Measurements from ENCODE around the gene MRPL37. TPM values are rescaled to one million over a fixed set of nuclear protein-coding genes. Genes with fewer than 3 reads are reported as not detected.

Gene MRPL37
- total and polyA plus RNA-seq, 2 of the 8 experiments (the other 6 are each of a cell fraction or from before 2014, with no cell fraction given): 45.5 to 126 TPM

DNA sequence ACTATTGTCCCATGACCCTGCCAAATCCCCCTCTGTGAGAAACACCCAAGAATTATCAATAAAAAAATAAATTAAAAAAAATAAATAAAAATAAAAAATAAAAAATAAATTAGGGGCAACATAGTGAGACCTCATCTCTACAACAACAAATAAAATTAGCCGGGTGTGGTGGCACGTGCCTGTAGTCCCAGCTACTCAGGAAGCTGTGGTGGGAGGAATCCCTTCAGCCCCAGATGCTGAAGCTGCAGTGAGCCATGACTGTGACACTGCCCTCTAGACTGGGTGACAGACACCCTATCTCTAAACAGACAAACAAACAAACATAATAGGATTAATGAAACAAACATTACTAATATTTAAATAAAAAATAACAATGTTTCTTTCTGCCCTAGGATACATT, 34.3 kb downstream of the MRPL37 start:
- Histone ChIP-seq H3K4me1 (replicated peaks in 1 of 4; ENCODE audit: control insufficient read depth in 3 of 4, insufficient read depth in 4 of 4, low read length in 3 of 4) (peaks cover 0 to 1% (median 0%) of the 10 kb centered on the region in 4 experiments; a peak in 1 of 7 replicates), H4K91ac (replicated peaks; ENCODE audit: insufficient read length, low read length) (no peak overlapping the region), H3K4ac (replicated peaks; ENCODE audit: insufficient read length, low read depth, low read length) (no peak overlapping the region), H2AFZ (ENCODE audit: low read length) (no peak overlapping the region), H3K56ac (replicated peaks; ENCODE audit: insufficient read length, low read depth, low read length) (no peak overlapping the region), H3K4me2 (ENCODE audit: insufficient read depth in 1 of 2, low read depth in 2 of 2, low read length in 2 of 2) (no peak overlapping the region), H2BK15ac (ENCODE audit: low read length) (no peak overlapping the region), H2BK20ac (ENCODE audit: low read length) (no peak overlapping the region), H3K79me1 (ENCODE audit: low read depth, low read length) (no peaks in the 10 kb centered on the region; the same call in 1 of the 2 replicates), H3K9me3 (ENCODE audit: insufficient read depth in 2 of 2, low read depth in 1 of 2, low read length in 1 of 2) (no peaks in the 10 kb centered on the region; a peak in 1 of 4 replicates), H4K8ac (ENCODE audit: extremely low read depth, insufficient read depth, low read length) (no peak overlapping the region), H3K4me3 (ENCODE audit: extremely low read depth in 1 of 4, insufficient read depth in 2 of 4, low read depth in 3 of 4, low read length in 4 of 4) (no peak overlapping the region), H3K23ac (ENCODE audit: insufficient read length) (no peak overlapping the region), H3K27me3 (replicated peaks in 1 of 4; ENCODE audit: control insufficient read depth in 3 of 4, extremely low read depth in 1 of 4, insufficient read depth in 3 of 4, low read length in 3 of 4) (no peaks in the 10 kb centered on the region), H3K14ac (ENCODE audit: insufficient read length) (no peak overlapping the region), H2BK120ac (replicated peaks; ENCODE audit: low read depth, low read length) (no peak overlapping the region), H2BK5ac (ENCODE audit: low read depth, low read length) (no peak overlapping the region), H4K5ac (ENCODE audit: insufficient read length, low read depth, low read length) (no peak overlapping the region), H3K79me2 (ENCODE audit: control insufficient read depth in 1 of 2, insufficient read depth in 2 of 2, low read length in 2 of 2) (no peaks in the 10 kb centered on the region), H2AK5ac (ENCODE audit: low read depth, low read length) (no peak overlapping the region), H3K23me2 (ENCODE audit: low read depth, low read length) (no peaks in the 10 kb centered on the region), H3K27ac (ENCODE audit: low read depth, low read length) (no peak overlapping the region), H3K18ac (ENCODE audit: extremely low read depth, low read length) (no peak overlapping the region), H3K9ac (replicated peaks in 1 of 4; ENCODE audit: extremely low read depth in 1 of 4, low read depth in 3 of 4, low read length in 3 of 4) (no peak overlapping the region), H2BK12ac (ENCODE audit: low read depth, low read length) (no peak overlapping the region), H3K36me3 (ENCODE audit: control insufficient read depth in 2 of 4, insufficient read depth in 4 of 4, low read length in 3 of 4) (peaks cover 3 to 42% (median 24%) of the 10 kb centered on the region in 4 experiments; a peak in 7 of 8 replicates), H4K20me1 (replicated peaks in 1 of 2; ENCODE audit: control insufficient read depth in 1 of 2, insufficient read depth in 2 of 2, low read length in 2 of 2) (peaks cover 0 to 2% of the 10 kb centered on the region in 2 experiments)
- POLR2A ChIA-PET (ENCODE audit: partially characterized antibody): interaction anchor here (0.7 kb wide), 1 partner anchor 10 kb away, joined by 4 read pairs; no protein-coding TSS in a partner anchor
- FAIRE-seq: no peak
- CTCF ChIA-PET (ENCODE audit: partially characterized antibody): no interaction called here
- no peak for DNase-seq (ENCODE audit: low read depth in 1 of 2, low spot score in 2 of 2)
- 93% methylated on average over 2 of the region's 2 CpGs; no CpG with 5 or more reads in 1 of the 2 experiments for WGBS, 2 experiments (ENCODE audit: extremely low coverage in 1 of 2, insufficient coverage in 1 of 2, insufficient read length in 1 of 2, insufficient replicate concordance in 2 of 2, low coverage in 1 of 2, low lambda C conversion rate in 2 of 2, missing lambda C conversion rate in 1 of 2)
- TF ChIP-seq BRCA1 (IDR thresholded peaks at IDR 0.05; ENCODE audit: low read depth, low read length) (no peak), FOSL1 (IDR thresholded peaks at IDR 0.05; ENCODE audit: insufficient read depth, low read depth, low read length) (no peak), RFX5 (IDR thresholded peaks at IDR 0.05; ENCODE audit: borderline replicate concordance, low read depth, low read length) (no peak), CBX8 (IDR thresholded peaks at IDR 0.05; ENCODE audit: borderline replicate concordance, low read depth, low read length) (no peak), ASH2L (IDR thresholded peaks at IDR 0.05; ENCODE audit: low read length) (no peak), TEAD4 (IDR thresholded peaks at IDR 0.05; ENCODE audit: low read depth, low read length) (no peak)
- TF ChIP-seq, protein P1, sequence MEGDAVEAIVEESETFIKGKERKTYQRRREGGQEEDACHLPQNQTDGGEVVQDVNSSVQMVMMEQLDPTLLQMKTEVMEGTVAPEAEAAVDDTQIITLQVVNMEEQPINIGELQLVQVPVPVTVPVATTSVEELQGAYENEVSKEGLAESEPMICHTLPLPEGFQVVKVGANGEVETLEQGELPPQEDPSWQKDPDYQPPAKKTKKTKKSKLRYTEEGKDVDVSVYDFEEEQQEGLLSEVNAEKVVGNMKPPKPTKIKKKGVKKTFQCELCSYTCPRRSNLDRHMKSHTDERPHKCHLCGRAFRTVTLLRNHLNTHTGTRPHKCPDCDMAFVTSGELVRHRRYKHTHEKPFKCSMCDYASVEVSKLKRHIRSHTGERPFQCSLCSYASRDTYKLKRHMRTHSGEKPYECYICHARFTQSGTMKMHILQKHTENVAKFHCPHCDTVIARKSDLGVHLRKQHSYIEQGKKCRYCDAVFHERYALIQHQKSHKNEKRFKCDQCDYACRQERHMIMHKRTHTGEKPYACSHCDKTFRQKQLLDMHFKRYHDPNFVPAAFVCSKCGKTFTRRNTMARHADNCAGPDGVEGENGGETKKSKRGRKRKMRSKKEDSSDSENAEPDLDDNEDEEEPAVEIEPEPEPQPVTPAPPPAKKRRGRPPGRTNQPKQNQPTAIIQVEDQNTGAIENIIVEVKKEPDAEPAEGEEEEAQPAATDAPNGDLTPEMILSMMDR (IDR thresholded peaks at IDR 0.05; ENCODE audit: control extremely low read depth in 1 of 3, insufficient read depth in 1 of 3, low read depth in 1 of 3, low read length in 3 of 3): no peak

All from H1 (cell line).